ENCODE measurements around the gene F2.

DNA sequence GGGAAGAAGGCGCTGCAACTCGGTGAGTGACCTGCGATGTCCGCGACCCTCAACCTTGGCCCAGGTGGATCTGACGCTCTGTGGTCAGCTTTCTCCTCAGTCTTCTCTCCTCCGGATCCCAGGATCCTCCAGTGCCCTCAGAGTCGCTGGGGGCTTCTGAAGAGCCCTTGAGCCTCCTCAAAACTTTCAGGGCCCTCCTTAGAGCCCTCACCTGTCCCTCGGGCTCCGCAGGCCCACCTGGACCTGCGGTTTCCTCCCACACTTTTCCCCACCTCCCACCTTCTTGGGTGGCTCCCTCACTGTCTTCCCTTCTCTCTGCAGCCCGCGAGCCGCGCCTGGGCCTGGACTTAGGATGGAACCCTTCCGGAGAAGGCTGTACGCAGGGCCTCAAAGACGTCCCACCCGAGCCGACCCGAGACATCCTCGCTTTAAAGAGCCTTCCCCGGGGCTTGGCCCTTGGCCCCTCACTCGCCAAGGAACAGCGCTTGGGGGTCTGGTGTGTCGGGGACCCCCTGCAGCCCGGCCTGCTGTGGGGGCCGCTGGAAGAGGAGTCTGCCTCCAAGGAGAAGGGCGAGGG lies 17.8 kb upstream of the F2 start:
- TF ChIP-seq CTCF (conservative IDR thresholded peaks at IDR 0.05; ENCODE audit: low read depth, low read length): no peak
- no peak for TF ChIP-seq EZH2 (IDR thresholded peaks at IDR 0.05; ENCODE audit: low read length, unreplicated experiment)
- no peak for TF ChIP-seq EZH2phosphoT487 (IDR thresholded peaks at IDR 0.05; ENCODE audit: borderline replicate concordance, low read length)

Data from PC-3 (cell line).